GM18858 (cell line): ENCODE measurements around the gene LCORL.
A peak's percentile ranks its signal among the peaks of the same experiment; 100 is the strongest.

ENCODE experiments used
- ATAC-seq: cut with Tn5 transposase; IDR thresholded peaks from one replicate; pipeline ENCODE4 v1.9.1; 2021; ENCODE audit not compliant: unreplicated experiment

LCORL gene

DNA sequence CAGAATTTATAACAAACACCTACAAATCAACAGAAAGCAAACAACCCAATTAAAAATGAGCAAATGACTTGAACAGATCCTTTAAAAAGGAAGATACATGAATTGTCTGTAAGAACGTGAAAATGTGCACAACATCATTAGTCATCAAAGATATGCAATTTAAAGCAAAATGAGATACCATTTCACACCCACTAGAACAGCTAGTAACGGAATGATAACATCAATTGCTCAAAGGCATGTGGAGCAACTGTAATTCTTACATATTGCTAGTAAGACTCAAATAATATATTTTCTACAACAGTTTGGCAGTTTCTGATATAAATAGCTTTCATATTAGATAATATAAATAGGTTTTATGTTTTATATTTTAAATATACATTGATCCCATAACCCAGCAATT, 82.5 kb downstream of the LCORL start:
- ATAC-seq = no peak

DNA sequence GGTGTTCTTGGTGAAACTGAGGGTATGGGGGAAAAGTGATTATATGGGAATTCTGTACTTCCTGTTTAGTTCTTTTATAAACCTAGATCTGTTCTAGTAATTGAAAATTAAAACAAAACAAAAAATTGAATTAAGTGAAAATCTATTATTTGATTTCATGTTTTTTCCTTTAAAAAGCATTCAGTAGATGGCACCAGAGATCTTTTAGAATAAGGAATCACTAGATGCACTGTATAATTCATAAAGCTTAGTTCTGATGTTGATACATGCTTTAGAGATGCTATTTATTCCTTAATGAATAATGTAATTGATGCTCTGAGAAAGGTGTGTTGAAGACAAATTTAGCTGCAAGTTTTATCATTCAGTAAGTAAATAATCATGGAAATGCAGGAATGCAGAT, 87.3 kb downstream of the LCORL start:
- ATAC-seq = no peak

GRCh38 chr4:17933126-17933525, 88.4 kb downstream of the LCORL start:
- no peak for ATAC-seq

- ATAC-seq = no peak
These were observed 89.5 kb downstream of the LCORL start for GRCh38 chr4:17932041-17932440.

GRCh38 chr4:17930256-17930655, 91.3 kb downstream of the LCORL start:
- ATAC-seq = no peak

DNA sequence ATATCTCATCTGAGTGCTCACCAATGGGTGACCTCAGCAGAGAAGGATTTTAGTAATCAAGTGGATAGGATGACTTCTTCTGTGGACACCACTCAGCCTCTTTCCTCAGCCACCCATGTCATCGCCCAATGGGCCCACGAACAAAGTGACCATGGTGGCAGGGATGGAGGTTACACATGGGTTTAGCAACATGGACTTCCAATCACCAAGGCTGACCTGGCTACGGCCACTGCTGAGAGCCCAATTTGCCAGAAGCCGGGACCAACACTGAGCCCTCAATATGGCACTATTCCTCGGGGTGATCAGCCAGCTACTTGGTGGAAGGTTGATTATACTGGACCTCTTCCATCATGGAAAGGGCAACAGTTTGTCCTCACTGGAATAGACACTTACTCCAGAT, 97.4 kb downstream of the LCORL start:
- no peak for ATAC-seq

DNA sequence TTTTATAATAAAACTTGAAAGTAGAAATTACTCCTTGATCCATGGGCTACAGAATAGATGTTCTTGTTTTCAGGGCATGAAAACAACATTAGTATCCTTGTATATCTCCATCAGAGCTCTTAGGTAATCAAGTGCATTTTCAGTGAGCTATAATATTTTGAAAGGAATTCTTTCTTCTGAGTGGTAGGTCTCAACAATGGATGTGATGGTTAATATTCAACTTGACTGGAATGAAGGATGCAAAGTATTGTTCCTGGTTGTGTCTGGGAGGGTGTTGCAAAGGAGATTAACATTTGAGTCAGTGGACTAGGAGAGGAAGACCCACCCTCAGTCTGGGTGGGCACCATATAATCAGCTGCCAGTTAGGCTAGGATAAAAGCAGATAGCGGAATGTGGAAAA, 100.1 kb downstream of the LCORL start:
- ATAC-seq = no peak

DNA sequence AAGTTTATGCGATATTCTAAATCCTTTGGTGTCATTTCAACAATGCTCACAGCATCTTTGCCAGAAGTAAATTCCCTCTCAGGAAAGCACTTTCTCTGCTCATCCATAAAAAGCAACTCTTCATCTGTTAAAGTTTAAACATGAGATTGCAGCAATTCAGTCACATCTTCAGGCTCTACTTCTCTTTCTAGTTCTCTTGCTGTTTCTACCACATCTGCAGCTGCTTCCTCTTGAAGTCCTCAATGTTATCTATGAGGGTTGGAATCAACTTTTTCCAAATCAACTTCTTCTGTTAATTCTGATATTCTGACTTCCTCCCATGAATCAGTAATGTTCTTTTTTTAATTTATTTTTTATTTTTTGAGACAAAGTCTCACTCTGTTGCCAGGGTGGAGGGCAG, 100.9 kb downstream of the LCORL start:
- ATAC-seq = no peak

DNA sequence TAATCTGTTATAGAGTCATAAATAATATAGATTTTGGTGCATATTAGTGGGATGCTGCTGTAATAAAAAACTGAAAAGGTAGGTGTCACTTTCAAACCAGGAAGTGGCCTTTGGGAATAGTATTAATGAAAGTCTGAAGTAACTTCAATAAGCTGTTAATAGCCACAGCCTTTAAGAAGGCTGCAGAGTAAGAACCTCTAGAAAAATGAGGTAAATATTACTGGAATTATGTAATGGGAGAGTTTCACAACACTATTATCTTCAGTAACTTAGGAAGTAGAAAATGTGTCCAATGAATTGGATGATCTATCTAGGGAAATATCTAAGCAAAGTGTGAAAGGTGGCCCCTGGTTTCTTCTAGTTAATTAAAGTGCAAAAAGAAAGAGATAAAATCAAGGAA, 106.1 kb downstream of the LCORL start:
- ATAC-seq = no peak

DNA sequence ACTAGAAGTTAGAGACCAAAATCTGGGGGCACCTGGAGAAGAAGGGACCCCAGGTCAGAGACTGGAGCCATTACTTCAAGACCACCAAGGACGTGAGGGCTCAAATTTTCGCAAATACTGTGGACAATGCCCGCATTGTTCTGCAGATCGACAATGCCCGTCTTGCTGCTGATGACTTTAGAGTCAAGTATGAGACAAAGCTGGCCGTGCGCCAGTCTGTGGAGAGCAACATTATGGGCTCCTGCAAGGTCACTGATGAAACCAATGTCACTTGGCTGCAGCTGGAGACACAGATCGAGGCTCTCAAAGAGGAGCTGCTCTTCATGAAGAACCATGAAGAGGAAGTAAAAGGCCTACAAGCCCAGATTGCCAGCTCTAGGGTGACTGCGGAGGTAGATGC, 109.5 kb downstream of the LCORL start:
- no peak for ATAC-seq

DNA sequence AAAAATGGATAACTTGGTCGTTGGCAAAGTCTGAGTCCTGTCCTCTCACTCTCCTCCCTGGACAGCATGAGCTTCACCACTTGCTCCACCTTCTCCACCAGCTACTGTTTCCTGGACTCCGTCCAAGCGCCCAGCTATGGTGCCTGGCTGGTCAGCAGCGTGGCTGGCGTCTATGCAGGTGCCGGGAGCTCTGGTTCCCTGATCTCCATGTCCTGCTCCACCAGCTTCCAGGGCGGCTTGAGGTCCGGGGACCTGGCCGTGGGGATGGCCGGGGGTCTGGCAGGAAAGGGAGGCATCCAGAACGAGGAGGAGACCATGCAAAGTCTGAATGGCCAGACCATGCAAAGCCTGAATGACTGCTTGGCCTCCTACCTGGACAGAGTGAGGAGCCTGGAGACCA, 109.9 kb downstream of the LCORL start:
- no peak for ATAC-seq

- no peak for ATAC-seq
These were observed 123.0 kb downstream of the LCORL start for GRCh38 chr4:17898553-17899055.

- ATAC-seq = no peak
These were observed 126.1 kb downstream of the LCORL start for GRCh38 chr4:17895481-17895880.

DNA sequence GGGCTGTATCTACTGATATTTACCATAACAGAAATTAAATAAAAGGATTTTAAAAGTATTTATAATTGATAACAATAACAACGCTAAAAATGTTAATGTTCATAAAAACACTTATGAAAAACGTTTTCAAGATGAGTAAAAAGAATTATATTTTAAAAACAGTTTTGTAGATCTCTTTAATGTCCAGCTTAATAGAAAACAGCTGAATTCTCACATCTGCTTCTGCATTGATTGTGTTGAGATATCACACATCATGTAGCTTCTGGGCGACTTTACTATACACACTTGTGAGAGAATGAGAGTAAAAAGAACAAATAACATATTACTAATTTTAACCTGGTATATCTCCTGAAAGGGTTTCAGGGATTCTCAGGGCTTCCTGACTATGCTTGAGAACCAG, 127.1 kb downstream of the LCORL start:
- no peak for ATAC-seq

DNA sequence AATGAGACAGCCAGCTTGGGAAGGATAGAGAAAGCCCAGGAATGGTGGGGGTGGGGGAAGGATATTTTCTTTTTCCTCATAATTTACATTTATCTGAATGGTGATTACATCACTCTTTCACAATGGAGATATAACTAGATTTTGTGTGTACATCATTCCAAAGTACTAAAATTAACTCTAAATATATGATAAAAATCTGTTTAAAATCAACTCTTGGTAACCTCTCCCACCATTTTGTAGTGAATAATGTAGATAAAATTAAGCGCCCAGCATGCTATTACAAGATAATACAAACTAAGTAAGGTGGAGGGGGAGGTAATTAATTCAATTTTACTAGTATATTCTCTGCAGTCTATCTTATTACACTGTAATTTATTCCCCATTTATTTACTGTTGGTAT, 131.9 kb downstream of the LCORL start:
- no peak for ATAC-seq

DNA sequence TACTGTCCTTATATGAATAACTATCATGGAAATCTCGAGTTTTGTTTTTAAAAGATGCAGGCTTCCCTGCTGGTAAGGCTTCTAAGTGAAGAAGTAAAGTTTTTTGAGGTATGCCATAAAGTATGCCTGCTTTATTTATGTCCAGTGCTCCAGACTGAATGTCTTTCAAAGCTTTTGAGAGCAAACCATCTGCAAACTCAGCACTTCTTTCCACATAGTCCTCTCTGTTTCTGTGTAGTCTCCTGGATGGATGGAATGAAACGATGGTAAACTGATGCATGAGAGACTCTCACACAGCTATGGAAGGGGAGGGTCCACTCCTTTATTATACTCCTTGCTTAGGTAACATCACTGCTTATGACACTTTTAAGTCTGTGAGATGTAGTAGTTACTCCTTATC, 137.0 kb downstream of the LCORL start:
- ATAC-seq = no peak

GRCh38 chr4:17884063-17884462, 137.5 kb downstream of the LCORL start:
- ATAC-seq = no peak

DNA sequence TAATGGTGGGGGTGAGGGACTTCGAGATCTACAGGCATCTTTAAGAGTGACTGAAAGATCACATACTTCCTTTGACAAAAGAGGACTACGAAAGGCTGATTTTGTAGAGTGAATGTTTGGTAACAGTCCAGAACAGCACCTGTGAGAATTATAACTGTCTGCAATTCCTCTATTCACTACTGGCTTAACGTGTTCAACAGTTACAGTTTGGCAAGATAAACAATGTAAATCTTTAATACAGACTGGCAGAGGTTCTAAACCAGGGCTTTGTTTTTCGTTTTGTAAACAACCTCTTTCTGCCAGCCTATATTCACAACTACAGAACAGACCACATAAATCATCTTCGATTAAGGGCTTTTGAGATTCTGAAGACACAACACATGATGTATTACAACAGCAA, 143.9 kb downstream of the LCORL start:
- ATAC-seq = no peak

GRCh38 chr4:17876943-17877342, 144.6 kb downstream of the LCORL start:
- ATAC-seq = no peak

GRCh38 chr4:17875402-17876070, 146.0 kb downstream of the LCORL start:
- ATAC-seq = peak; percentile 98

GRCh38 chr4:17869327-17869726, 152.2 kb downstream of the LCORL start:
- no peak for ATAC-seq

GRCh38 chr4:17867276-17867675, 154.3 kb downstream of the LCORL start:
- no peak for ATAC-seq

- ATAC-seq = no peak
These were observed 154.7 kb downstream of the LCORL start for GRCh38 chr4:17866810-17867209.
